Cardiac muscle cell (in vitro differentiated cells and primary cell): Measurements from ENCODE around the gene FRRS1. TPM values are rescaled to one million over a fixed set of nuclear protein-coding genes. Genes with fewer than 3 reads are reported as not detected.

Source experiments
- DNase-seq, 2 donors: peaks; one replicate each; pipeline versions ENCODE4 v3.0.0 to v3.0.0-alpha.2; 2010 to 2017; ENCODE audit warnings: low read depth in 1 of 2, low spot score in 1 of 2
- H3K27ac ChIP-seq: fragments of 200-600 bp; sonication (generic); 2 replicates; pipeline ENCODE4 v1.5.1; 2016
- H3K27me3 ChIP-seq: fragments of 200-600 bp; sonication (generic); 2 replicates; pipeline ENCODE4 v1.6.0; 2016; ENCODE audit warnings: control low read depth
- H3K36me3 ChIP-seq: fragments of 200-600 bp; sonication (generic); 2 replicates; pipeline ENCODE4 v1.5.1; 2016; ENCODE audit warnings: control low read depth
- H3K4me1 ChIP-seq: fragments of 200-600 bp; sonication (generic); 2 replicates; pipeline ENCODE4 v1.8.1; 2017; ENCODE audit warnings: low read depth, mild to moderate bottlenecking, mixed run types
- H3K4me3 ChIP-seq: fragments of 200-600 bp; sonication (generic); 2 replicates; pipeline ENCODE4 v1.5.1; 2016; ENCODE audit warnings: mild to moderate bottlenecking
- H3K9me3 ChIP-seq: fragments of 200-600 bp; sonication (generic); 2 replicates; pipeline ENCODE4 v1.5.1; 2017; ENCODE audit warnings: low read depth, mild to moderate bottlenecking, control low read depth
- polyA plus RNA-seq: library from polyadenylated mRNA; unstranded; fragments of >200 nt; fragmentation: Nextera tagmentation; extraction: Ambion mirVana; gene quantifications from 2 replicates; pipeline ENCODE4 v1.2.1, GENCODE V29; 2016
- total RNA-seq: library from RNA; depleted of rRNA; stranded (reverse); fragments of >200 nt; gene quantifications from 2 replicates; pipeline ENCODE4 v1.2.3, GENCODE V29; 2016
- TF ChIP-seq, protein P1 (sequence below): IDR thresholded peaks from 2 replicates; pipeline ENCODE4 v1.5.1; 2012; ENCODE audit warnings: low read depth, mild to moderate bottlenecking, low read length

FRRS1 gene
- total and polyA plus RNA-seq, 2 experiments from 2014 or later: 3.7 to 5.5 TPM

DNA sequence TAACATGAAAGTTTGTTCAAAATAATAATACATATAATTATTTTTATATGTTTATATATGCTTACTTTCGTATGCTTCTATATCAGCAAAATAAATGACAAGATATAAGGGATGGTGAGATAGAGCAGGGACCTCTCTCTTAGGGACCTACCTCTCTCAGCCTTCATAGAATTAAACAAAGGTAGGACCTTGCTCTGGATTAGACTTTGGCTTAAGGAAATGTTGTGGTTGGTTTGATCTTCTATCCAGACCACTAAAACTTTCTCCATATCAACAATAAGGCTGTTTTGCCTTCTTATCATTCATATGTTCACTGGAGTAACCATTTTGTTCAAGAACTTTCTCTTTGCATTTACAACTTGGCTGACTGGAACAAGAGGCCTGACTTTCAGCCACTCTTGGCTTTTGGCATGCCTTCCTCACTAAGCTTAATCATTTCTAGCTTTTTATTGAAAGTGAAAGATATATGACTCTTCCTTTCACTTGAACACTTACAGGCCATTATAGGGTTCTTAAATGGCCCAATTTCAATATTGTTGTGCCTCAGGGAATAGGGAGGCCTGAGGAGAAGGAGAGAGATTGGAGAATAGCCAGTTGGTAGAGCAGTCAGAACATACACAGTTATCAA, 14.4 kb downstream of the FRRS1 start:
- Histone ChIP-seq H3K9me3 (no peaks in the 10 kb centered on the region), H3K36me3 (no peaks in the 10 kb centered on the region), H3K27me3 (no peaks in the 10 kb centered on the region), H3K27ac (no peak overlapping the region), H3K4me3 (no peak overlapping the region), H3K4me1 (no peaks in the 10 kb centered on the region)
- no peak for DNase-seq
- TF ChIP-seq, protein P1, sequence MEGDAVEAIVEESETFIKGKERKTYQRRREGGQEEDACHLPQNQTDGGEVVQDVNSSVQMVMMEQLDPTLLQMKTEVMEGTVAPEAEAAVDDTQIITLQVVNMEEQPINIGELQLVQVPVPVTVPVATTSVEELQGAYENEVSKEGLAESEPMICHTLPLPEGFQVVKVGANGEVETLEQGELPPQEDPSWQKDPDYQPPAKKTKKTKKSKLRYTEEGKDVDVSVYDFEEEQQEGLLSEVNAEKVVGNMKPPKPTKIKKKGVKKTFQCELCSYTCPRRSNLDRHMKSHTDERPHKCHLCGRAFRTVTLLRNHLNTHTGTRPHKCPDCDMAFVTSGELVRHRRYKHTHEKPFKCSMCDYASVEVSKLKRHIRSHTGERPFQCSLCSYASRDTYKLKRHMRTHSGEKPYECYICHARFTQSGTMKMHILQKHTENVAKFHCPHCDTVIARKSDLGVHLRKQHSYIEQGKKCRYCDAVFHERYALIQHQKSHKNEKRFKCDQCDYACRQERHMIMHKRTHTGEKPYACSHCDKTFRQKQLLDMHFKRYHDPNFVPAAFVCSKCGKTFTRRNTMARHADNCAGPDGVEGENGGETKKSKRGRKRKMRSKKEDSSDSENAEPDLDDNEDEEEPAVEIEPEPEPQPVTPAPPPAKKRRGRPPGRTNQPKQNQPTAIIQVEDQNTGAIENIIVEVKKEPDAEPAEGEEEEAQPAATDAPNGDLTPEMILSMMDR: no peak

GRCh38 chr1:99749504-99750347, 16.7 kb downstream of the FRRS1 start:
- TF ChIP-seq, protein P1: no peak

DNA sequence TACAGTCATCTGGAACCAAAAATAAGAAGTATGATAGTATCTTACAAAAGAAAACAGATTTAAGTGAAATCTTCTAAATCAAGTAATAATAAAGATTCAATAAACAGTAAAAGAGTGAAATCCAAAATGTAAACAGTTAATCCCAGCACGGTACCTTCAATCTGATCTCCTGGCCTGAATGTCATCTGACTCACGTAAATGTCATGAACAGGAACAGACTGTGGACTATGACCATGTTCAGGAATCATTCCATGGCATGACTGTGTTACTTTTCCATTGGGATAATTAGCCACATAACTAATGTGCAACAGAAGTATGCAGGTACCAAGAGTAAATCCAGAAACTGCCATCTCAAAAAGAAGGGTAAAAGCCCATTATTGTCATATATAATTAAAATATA, 18.0 kb downstream of the FRRS1 start:
- Histone ChIP-seq H3K9me3 (no peaks in the 10 kb centered on the region), H3K36me3 (no peaks in the 10 kb centered on the region), H3K4me3 (no peak overlapping the region), H3K27me3 (no peaks in the 10 kb centered on the region), H3K27ac (no peak overlapping the region), H3K4me1 (no peaks in the 10 kb centered on the region)
- TF ChIP-seq, protein P1: no peak
- no peak for DNase-seq

More at GRCh38 chr1:99749504-99750347, 16.7 kb downstream of the FRRS1 start:
- Histone ChIP-seq H3K27ac (no peak overlapping the region), H3K36me3 (no peaks in the 10 kb centered on the region), H3K4me1 (no peaks in the 10 kb centered on the region), H3K4me3 (no peak overlapping the region), H3K9me3 (no peaks in the 10 kb centered on the region), H3K27me3 (no peaks in the 10 kb centered on the region)
- DNase-seq: no peak

DNA sequence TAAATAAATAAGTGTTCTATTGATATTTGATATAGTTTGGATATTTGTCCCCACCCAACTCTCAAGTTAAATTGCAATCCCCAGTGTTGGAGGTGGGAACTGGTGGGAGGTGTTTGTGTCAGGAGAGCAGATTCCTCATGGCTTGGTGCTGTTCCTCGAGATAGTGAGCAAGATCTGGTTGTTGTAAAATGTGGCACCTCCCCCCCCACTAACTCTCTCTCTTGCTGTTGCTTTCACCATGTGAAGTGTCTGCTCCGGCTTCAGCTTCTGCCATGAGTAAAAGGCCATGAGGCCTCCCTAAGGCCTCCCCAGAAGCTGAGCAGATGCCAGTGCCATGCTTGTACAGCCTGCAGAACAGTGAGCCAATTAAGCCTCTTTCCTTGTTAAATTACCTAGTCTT, 20.8 kb downstream of the FRRS1 start:
- Histone ChIP-seq H3K27me3 (no peaks in the 10 kb centered on the region), H3K4me1 (no peaks in the 10 kb centered on the region)
- TF ChIP-seq, protein P1: no peak

DNA sequence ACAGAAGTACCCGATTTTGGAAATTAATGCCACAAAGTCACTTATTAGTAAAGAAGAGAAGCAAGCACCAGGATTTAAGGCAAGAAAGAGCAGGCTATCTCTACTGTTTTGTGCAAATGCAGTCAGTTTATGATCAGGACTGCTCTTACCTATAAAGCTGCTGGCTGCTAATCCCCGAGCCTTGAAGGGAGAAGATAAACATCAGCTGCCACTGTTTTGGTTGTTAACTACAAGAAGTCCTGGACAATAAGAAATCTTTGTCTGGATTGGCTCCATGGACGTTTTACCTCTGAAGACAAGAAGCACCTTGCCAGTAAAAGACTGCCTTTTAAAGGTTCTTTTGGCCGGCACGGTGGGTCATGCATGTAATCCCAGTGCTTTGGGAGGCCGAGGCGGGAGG, 21.4 kb downstream of the FRRS1 start:
- Histone ChIP-seq H3K9me3 (no peaks in the 10 kb centered on the region), H3K36me3 (peaks cover 10% of the 10 kb centered on the region), H3K27me3 (no peaks in the 10 kb centered on the region), H3K27ac (no peak overlapping the region), H3K4me3 (no peak overlapping the region), H3K4me1 (no peaks in the 10 kb centered on the region)
- TF ChIP-seq, protein P1: no peak
- DNase-seq: no peak

More for the DNA sequence above, 20.8 kb downstream of the FRRS1 start:
- Histone ChIP-seq H3K9me3 (no peaks in the 10 kb centered on the region), H3K4me3 (no peak overlapping the region), H3K27ac (no peak overlapping the region), H3K36me3 (peaks cover 8% of the 10 kb centered on the region)
- no peak for DNase-seq
